SK-N-SH treated with all-trans-retinoic acid at 6 μM for 48 hours (cell line): ENCODE data around the gene TRIM22.
"Not testable (repeated sequence)": the region's sequence is repeated elsewhere in the genome, so short reads cannot be mapped to it uniquely, and the experiment has no call there.

ENCODE experiments used
- ATAC-seq: fragments of 200-7000 bp; cut with Tn5 transposase; 3 replicates; pipeline ENCODE4 v1.9.1; 2020; ENCODE audit warnings: mild to moderate bottlenecking, moderate library complexity
- BACH2 ChIP-seq: fragments of 250-450 bp; sonication (Bioruptor Pico); IDR thresholded peaks from 2 replicates; pipeline ENCODE4 v1.9.0; 2021; ENCODE audit warnings: mild to moderate bottlenecking, borderline replicate concordance
- CREB5 ChIP-seq: fragments of 250-450 bp; sonication (Bioruptor Pico); IDR thresholded peaks from 2 replicates; pipeline ENCODE4 v1.5.1; 2020; ENCODE audit warnings: low read depth, mild to moderate bottlenecking, moderate library complexity
- CSDC2 ChIP-seq: fragments of 250-450 bp; sonication (Bioruptor Pico); IDR thresholded peaks from 2 replicates; pipeline ENCODE4 v1.5.0; 2020; ENCODE audit warnings: mild to moderate bottlenecking, moderate library complexity
- ESRRG ChIP-seq: fragments of 250-450 bp; sonication (Bioruptor Pico); IDR thresholded peaks from 2 replicates; pipeline ENCODE4 v1.6.1; 2021; ENCODE audit warnings: mild to moderate bottlenecking
- GLIS3 ChIP-seq: fragments of 250-450 bp; sonication (Bioruptor Pico); IDR thresholded peaks from 2 replicates; pipeline ENCODE4 v1.5.0; 2020; ENCODE audit warnings: mild to moderate bottlenecking, moderate library complexity
- ISL1 ChIP-seq: fragments of 250-450 bp; sonication (Bioruptor Pico); IDR thresholded peaks from 2 replicates; pipeline ENCODE4 v2.1.2; 2022; ENCODE audit warnings: mild to moderate bottlenecking, moderate library complexity
- OSR1 ChIP-seq: fragments of 250-450 bp; sonication (Bioruptor Pico); IDR thresholded peaks from 2 replicates; pipeline ENCODE4 v1.8.0; 2022; ENCODE audit warnings: moderate library complexity, mild to moderate bottlenecking, inconsistent platforms
- POU6F1 ChIP-seq: fragments of 250-450 bp; sonication (Bioruptor Pico); IDR thresholded peaks from 2 replicates; pipeline ENCODE4 v1.8.0; 2021; ENCODE audit warnings: low read depth, mild to moderate bottlenecking, moderate library complexity, borderline replicate concordance
- PPARA ChIP-seq: fragments of 250-450 bp; sonication (Bioruptor Pico); IDR thresholded peaks from 2 replicates; pipeline ENCODE4 v1.5.0; 2020; ENCODE audit warnings: mild to moderate bottlenecking, borderline replicate concordance
- RARB ChIP-seq: fragments of 250-450 bp; sonication (Bioruptor Pico); IDR thresholded peaks from 2 replicates; pipeline ENCODE4 v1.8.0; 2021; ENCODE audit warnings: mild to moderate bottlenecking, moderate library complexity
- SNAI2 ChIP-seq: fragments of 250-450 bp; sonication (Bioruptor Pico); IDR thresholded peaks from 2 replicates; pipeline ENCODE4 v1.5.0; 2020; ENCODE audit warnings: mild to moderate bottlenecking, moderate library complexity
- TCF4 ChIP-seq: fragments of 250-450 bp; sonication (Bioruptor Pico); IDR thresholded peaks from 2 replicates; pipeline ENCODE4 v1.8.0; 2021; ENCODE audit warnings: mild to moderate bottlenecking, moderate library complexity, borderline replicate concordance
- TOX ChIP-seq: fragments of 250-450 bp; sonication (Bioruptor Pico); IDR thresholded peaks from 2 replicates; pipeline ENCODE4 v1.8.0; 2021; ENCODE audit warnings: mild to moderate bottlenecking, moderate library complexity, borderline replicate concordance
- TSHZ2 ChIP-seq: fragments of 250-450 bp; sonication (Bioruptor Pico); IDR thresholded peaks from 2 replicates; pipeline ENCODE4 v1.5.0; 2020; ENCODE audit warnings: mild to moderate bottlenecking, moderate library complexity
- ZC3H10 ChIP-seq: fragments of 250-450 bp; sonication (Bioruptor Pico); IDR thresholded peaks from 2 replicates; pipeline ENCODE4 v1.5.1; 2021; ENCODE audit warnings: mild to moderate bottlenecking, moderate library complexity
- ZFP3 ChIP-seq: fragments of 250-450 bp; sonication (Bioruptor Pico); IDR thresholded peaks from 2 replicates; pipeline ENCODE4 v1.5.0; 2020; ENCODE audit warnings: mild to moderate bottlenecking, moderate library complexity
- ZFP30 ChIP-seq: fragments of 450-650 bp; formaldehyde crosslinking; IDR thresholded peaks from 2 replicates; pipeline ENCODE4 v1.5.0; 2022; ENCODE audit warnings: mild to moderate bottlenecking, moderate library complexity
- ZNF565 ChIP-seq: fragments of 450-650 bp; formaldehyde crosslinking; conservative IDR thresholded peaks from 2 replicates; pipeline ENCODE4 v1.5.0; 2020; ENCODE audit warnings: low read depth, mild to moderate bottlenecking, moderate library complexity
- ZNF70 ChIP-seq: fragments of 450-650 bp; formaldehyde crosslinking; IDR thresholded peaks from 2 replicates; pipeline ENCODE4 v1.5.0; 2020; ENCODE audit warnings: mild to moderate bottlenecking, moderate library complexity
- ZNF8 ChIP-seq: fragments of 450-650 bp; formaldehyde crosslinking; IDR thresholded peaks from 2 replicates; pipeline ENCODE4 v1.5.0; 2020; ENCODE audit warnings: mild to moderate bottlenecking, moderate library complexity

TRIM22 gene

GRCh38 chr11:5686426-5686825, 3.2 kb upstream of the TRIM22 start:
- no peak for ATAC-seq
- no peak for TF ChIP-seq GLIS3 (CRISPR knock-in tag)
- TF ChIP-seq TSHZ2 (CRISPR knock-in tag) = no peak
- TF ChIP-seq CREB5 (CRISPR knock-in tag) = no peak
- no peak for TF ChIP-seq OSR1 (CRISPR knock-in tag)
- no peak for TF ChIP-seq RARB (CRISPR knock-in tag)
- no peak for TF ChIP-seq ISL1 (CRISPR knock-in tag)
- TF ChIP-seq ESRRG (CRISPR knock-in tag) = no peak
- no peak for TF ChIP-seq TOX (CRISPR knock-in tag)

- no peak for TF ChIP-seq TCF4
- TF ChIP-seq ZNF8 (CRISPR knock-in tag) = no peak
- no peak for TF ChIP-seq SNAI2 (CRISPR knock-in tag)
- TF ChIP-seq CSDC2 (CRISPR knock-in tag) = no peak
- no peak for TF ChIP-seq POU6F1 (CRISPR knock-in tag)
- TF ChIP-seq ZFP30 (CRISPR knock-in tag) = no peak
- no peak for TF ChIP-seq PPARA (CRISPR knock-in tag)
- TF ChIP-seq TOX (CRISPR knock-in tag) = no peak
- TF ChIP-seq BACH2 (CRISPR knock-in tag) = no peak
- ATAC-seq = no peak
Measured at GRCh38 chr11:5688482-5688881, 1.1 kb upstream of the TRIM22 start.

- ATAC-seq = peak; percentile 61
- no peak for TF ChIP-seq ZFP30 (CRISPR knock-in tag)
- TF ChIP-seq PPARA (CRISPR knock-in tag) = no peak
- no peak for TF ChIP-seq TSHZ2 (CRISPR knock-in tag)
- no peak for TF ChIP-seq ZNF8 (CRISPR knock-in tag)
- TF ChIP-seq ZC3H10 (CRISPR knock-in tag) = no peak
- no peak for TF ChIP-seq OSR1 (CRISPR knock-in tag)
- no peak for TF ChIP-seq CREB5 (CRISPR knock-in tag)
- no peak for TF ChIP-seq SNAI2 (CRISPR knock-in tag)
- TF ChIP-seq ZFP3 = no peak
Measured at GRCh38 chr11:5690216-5690615, 626 bp downstream of the TRIM22 start.

- TF ChIP-seq RARB (CRISPR knock-in tag) (no peak), PPARA (CRISPR knock-in tag) (no peak), BACH2 (CRISPR knock-in tag) (no peak), ISL1 (CRISPR knock-in tag) (no peak), ZNF8 (CRISPR knock-in tag) (no peak), TOX (CRISPR knock-in tag) (no peak), CSDC2 (CRISPR knock-in tag) (no peak), ZFP30 (CRISPR knock-in tag) (no peak), ZC3H10 (CRISPR knock-in tag) (no peak), ZNF70 (CRISPR knock-in tag) (no peak), TCF4 (no peak), OSR1 (CRISPR knock-in tag) (no peak), ZNF565 (CRISPR knock-in tag) (no peak), POU6F1 (CRISPR knock-in tag) (no peak)
- ATAC-seq = peak; percentile 66
Measured at GRCh38 chr11:5690736-5691135, 1.1 kb downstream of the TRIM22 start.

- ATAC-seq = not testable (repeated sequence)
Measured at GRCh38 chr11:5691238-5691963, 1.8 kb downstream of the TRIM22 start.
